WTC11 (cell line): ENCODE results near the gene HRAS. TPM values are rescaled to one million over a fixed set of nuclear protein-coding genes. Genes with fewer than 3 reads are reported as not detected.

Experiments used
- ATAC-seq: fragments of 200-7000 bp; cut with Tn5 transposase; 2 replicates; pipeline ENCODE4 v1.10.0; 2021; ENCODE audit warnings: mild to moderate bottlenecking, moderate library complexity
- CTCF ChIA-PET: fragments of 300-600 bp; sonication (Branson Sonifier 250); formaldehyde crosslinking; loops from one replicate; lab custom pipeline; 2021; ENCODE audit warnings: antibody characterized with exemption; lab: Charles Lee
- POLR2A ChIA-PET: fragments of 350-600 bp; sonication (Branson Sonifier 250); formaldehyde crosslinking; loops from one replicate; lab custom pipeline; 2021; ENCODE audit warnings: antibody characterized with exemption; lab: Charles Lee
- DNase-seq: peaks from one replicate; pipeline ENCODE4 v3.0.0; 2021; ENCODE audit warnings: low spot score
- H3K27ac Mint-ChIP-seq: 2 replicates; pipeline ENCODE4 v1.8.0; 2021; ENCODE audit warnings: mixed read lengths
- H3K27me3 Mint-ChIP-seq: 2 replicates; pipeline ENCODE4 v1.8.0; 2021; ENCODE audit warnings: low read depth, mild to moderate bottlenecking, moderate library complexity, mixed read lengths
- H3K36me3 Mint-ChIP-seq: 2 replicates; pipeline ENCODE4 v1.8.0; 2021; ENCODE audit warnings: mixed read lengths
- H3K4me1 Mint-ChIP-seq: 2 replicates; pipeline ENCODE4 v1.8.0; 2022; ENCODE audit warnings: mixed read lengths
- H3K4me3 Mint-ChIP-seq: 2 replicates; pipeline ENCODE4 v1.8.0; 2021; ENCODE audit warnings: mild to moderate bottlenecking, moderate library complexity, mixed read lengths
- H3K9me3 Mint-ChIP-seq: 2 replicates; pipeline ENCODE4 v1.8.0; 2021; ENCODE audit warnings: mixed read lengths
- ATF6 ChIP-seq: sonication (generic); formaldehyde crosslinking; IDR thresholded peaks from 2 replicates; pipeline ENCODE4 v1.8.1; 2023; ENCODE audit warnings: mild to moderate bottlenecking, missing genetic modification reagents
- CREM ChIP-seq: sonication (generic); formaldehyde crosslinking; IDR thresholded peaks from 2 replicates; pipeline ENCODE4 v1.8.1; 2022; ENCODE audit warnings: mild to moderate bottlenecking, missing genetic modification reagents, moderate library complexity
- CTCF ChIP-seq: fragments of 200-600 bp; IDR thresholded peaks from 2 replicates; pipeline ENCODE4 v1.8.0; 2022; ENCODE audit warnings: antibody characterized with exemption
- ESRRA ChIP-seq: sonication (generic); formaldehyde crosslinking; IDR thresholded peaks from 2 replicates; pipeline ENCODE4 v1.8.1; 2022; ENCODE audit warnings: mild to moderate bottlenecking, missing genetic modification reagents, borderline replicate concordance
- ETV6 ChIP-seq: sonication (generic); formaldehyde crosslinking; IDR thresholded peaks from 2 replicates; pipeline ENCODE4 v1.8.1; 2022; ENCODE audit warnings: mild to moderate bottlenecking, missing genetic modification reagents
- FOXJ3 ChIP-seq: sonication (generic); formaldehyde crosslinking; IDR thresholded peaks from 2 replicates; pipeline ENCODE4 v1.9.0; 2021; ENCODE audit warnings: missing genetic modification reagents, mild to moderate bottlenecking, borderline replicate concordance
- FOXP1 ChIP-seq: sonication (generic); formaldehyde crosslinking; IDR thresholded peaks from 2 replicates; pipeline ENCODE4 v1.8.0; 2022; ENCODE audit warnings: missing genetic modification reagents, mild to moderate bottlenecking, moderate library complexity, borderline replicate concordance
- JAZF1 ChIP-seq: fragments of 250-450 bp; sonication (Bioruptor Pico); IDR thresholded peaks from 2 replicates; pipeline ENCODE4 v1.9.0; 2021; ENCODE audit warnings: moderate library complexity, mild to moderate bottlenecking, inconsistent platforms
- MLX ChIP-seq: sonication (generic); formaldehyde crosslinking; IDR thresholded peaks from 2 replicates; pipeline ENCODE4 v1.8.1; 2023; ENCODE audit warnings: mild to moderate bottlenecking, missing genetic modification reagents, moderate library complexity
- NR2C2 ChIP-seq: sonication (generic); formaldehyde crosslinking; IDR thresholded peaks from 2 replicates; pipeline ENCODE4 v1.8.0; 2022; ENCODE audit warnings: mild to moderate bottlenecking, missing genetic modification reagents
- PREB ChIP-seq: sonication (generic); formaldehyde crosslinking; IDR thresholded peaks from 2 replicates; pipeline ENCODE4 v1.8.1; 2022; ENCODE audit warnings: mild to moderate bottlenecking, missing genetic modification reagents, moderate library complexity, borderline replicate concordance
- SMAD3 ChIP-seq: sonication (generic); formaldehyde crosslinking; IDR thresholded peaks from 2 replicates; pipeline ENCODE4 v1.8.0; 2022; ENCODE audit warnings: missing genetic modification reagents, mild to moderate bottlenecking, borderline replicate concordance
- SP1 ChIP-seq: sonication (generic); formaldehyde crosslinking; conservative IDR thresholded peaks from 2 replicates; pipeline ENCODE4 v1.8.1; 2022; ENCODE audit warnings: missing genetic modification reagents
- ZNF121 ChIP-seq: sonication (generic); formaldehyde crosslinking; IDR thresholded peaks from 2 replicates; pipeline ENCODE4 v1.8.0; 2023; ENCODE audit warnings: missing genetic modification reagents
- ZNF138 ChIP-seq: sonication (generic); formaldehyde crosslinking; conservative IDR thresholded peaks from 2 replicates; pipeline ENCODE4 v1.8.1; 2022; ENCODE audit warnings: mild to moderate bottlenecking, moderate library complexity, missing genetic modification reagents
- ZNF219 ChIP-seq: sonication (generic); formaldehyde crosslinking; IDR thresholded peaks from 2 replicates; pipeline ENCODE4 v1.8.0; 2023; ENCODE audit warnings: missing genetic modification reagents, mild to moderate bottlenecking, borderline replicate concordance
- total RNA-seq: library from RNA; stranded (reverse); gene quantifications from 3 replicates; pipeline ENCODE4 v1.2.3, GENCODE V29; 2021
- TF ChIP-seq, protein P1 (sequence below): fragments of 250-450 bp; sonication (Bioruptor Pico); IDR thresholded peaks from 2 replicates; pipeline ENCODE4 v1.8.0; 2021; ENCODE audit warnings: mild to moderate bottlenecking
- TF ChIP-seq, protein P2 (sequence below): sonication (generic); formaldehyde crosslinking; IDR thresholded peaks from 2 replicates; pipeline ENCODE4 v1.8.0; 2023; ENCODE audit warnings: missing genetic modification reagents, mild to moderate bottlenecking, borderline replicate concordance
- TF ChIP-seq, protein P3 (sequence below): fragments of 250-450 bp; sonication (Bioruptor Pico); IDR thresholded peaks from 2 replicates; pipeline ENCODE4 v1.9.0; 2021; ENCODE audit warnings: mild to moderate bottlenecking, borderline replicate concordance

The HRAS gene
- total RNA-seq, 1 experiment from 2014 or later: 62.4 TPM

DNA sequence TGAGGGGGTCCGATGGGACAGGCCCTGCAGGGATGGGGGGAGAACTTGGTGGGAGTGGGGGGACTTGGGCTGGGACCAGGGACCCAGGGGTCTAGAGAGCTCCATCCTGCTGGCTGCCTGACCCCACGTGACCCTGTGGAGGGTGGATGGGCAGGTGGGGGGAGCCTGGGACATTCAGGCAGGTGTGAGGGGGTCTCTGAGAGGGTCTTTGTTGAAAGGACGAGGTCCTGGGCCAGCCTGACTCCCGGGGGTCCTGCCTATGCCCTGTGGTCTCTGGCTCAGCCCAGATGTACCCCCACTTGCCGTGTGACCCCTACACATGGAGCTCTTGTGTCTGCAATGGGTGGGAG is 9.4 kb upstream of the HRAS start (continued):
- TF ChIP-seq CTCF (no peak), SMAD3 (CRISPR knock-in tag) (no peak), MLX (no peak), NR2C2 (CRISPR knock-in tag) (no peak), CREM (no peak), ETV6 (CRISPR knock-in tag) (no peak), FOXJ3 (CRISPR knock-in tag) (no peak), JAZF1 (CRISPR knock-in tag) (no peak), ZNF138 (no peak)
- TF ChIP-seq, protein P1, sequence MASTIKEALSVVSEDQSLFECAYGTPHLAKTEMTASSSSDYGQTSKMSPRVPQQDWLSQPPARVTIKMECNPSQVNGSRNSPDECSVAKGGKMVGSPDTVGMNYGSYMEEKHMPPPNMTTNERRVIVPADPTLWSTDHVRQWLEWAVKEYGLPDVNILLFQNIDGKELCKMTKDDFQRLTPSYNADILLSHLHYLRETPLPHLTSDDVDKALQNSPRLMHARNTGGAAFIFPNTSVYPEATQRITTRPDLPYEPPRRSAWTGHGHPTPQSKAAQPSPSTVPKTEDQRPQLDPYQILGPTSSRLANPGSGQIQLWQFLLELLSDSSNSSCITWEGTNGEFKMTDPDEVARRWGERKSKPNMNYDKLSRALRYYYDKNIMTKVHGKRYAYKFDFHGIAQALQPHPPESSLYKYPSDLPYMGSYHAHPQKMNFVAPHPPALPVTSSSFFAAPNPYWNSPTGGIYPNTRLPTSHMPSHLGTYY (CRISPR knock-in tag): no peak

GRCh38 chr11:541433-541885 is 6.1 kb upstream of the HRAS start:
- POLR2A ChIA-PET: interaction anchor here (0.6 kb wide), 1 partner anchor 23 kb away, joined by 3 read pairs; no protein-coding TSS in a partner anchor
- peaks cover 17% of the 10 kb centered on the region for H3K27me3 Mint-ChIP-seq
- ATAC-seq (no peak), DNase-seq (no peak)
- H3K36me3 Mint-ChIP-seq: peaks cover 3% of the 10 kb centered on the region
- H3K4me3 Mint-ChIP-seq: no peak overlapping the region
- CTCF ChIA-PET: no interaction called here
- no peaks in the 10 kb centered on the region for H3K9me3 Mint-ChIP-seq
- H3K4me1 Mint-ChIP-seq: no peaks in the 10 kb centered on the region
- no peak overlapping the region for H3K27ac Mint-ChIP-seq
- TF ChIP-seq PREB (CRISPR knock-in tag): no peak
- TF ChIP-seq, protein P2, sequence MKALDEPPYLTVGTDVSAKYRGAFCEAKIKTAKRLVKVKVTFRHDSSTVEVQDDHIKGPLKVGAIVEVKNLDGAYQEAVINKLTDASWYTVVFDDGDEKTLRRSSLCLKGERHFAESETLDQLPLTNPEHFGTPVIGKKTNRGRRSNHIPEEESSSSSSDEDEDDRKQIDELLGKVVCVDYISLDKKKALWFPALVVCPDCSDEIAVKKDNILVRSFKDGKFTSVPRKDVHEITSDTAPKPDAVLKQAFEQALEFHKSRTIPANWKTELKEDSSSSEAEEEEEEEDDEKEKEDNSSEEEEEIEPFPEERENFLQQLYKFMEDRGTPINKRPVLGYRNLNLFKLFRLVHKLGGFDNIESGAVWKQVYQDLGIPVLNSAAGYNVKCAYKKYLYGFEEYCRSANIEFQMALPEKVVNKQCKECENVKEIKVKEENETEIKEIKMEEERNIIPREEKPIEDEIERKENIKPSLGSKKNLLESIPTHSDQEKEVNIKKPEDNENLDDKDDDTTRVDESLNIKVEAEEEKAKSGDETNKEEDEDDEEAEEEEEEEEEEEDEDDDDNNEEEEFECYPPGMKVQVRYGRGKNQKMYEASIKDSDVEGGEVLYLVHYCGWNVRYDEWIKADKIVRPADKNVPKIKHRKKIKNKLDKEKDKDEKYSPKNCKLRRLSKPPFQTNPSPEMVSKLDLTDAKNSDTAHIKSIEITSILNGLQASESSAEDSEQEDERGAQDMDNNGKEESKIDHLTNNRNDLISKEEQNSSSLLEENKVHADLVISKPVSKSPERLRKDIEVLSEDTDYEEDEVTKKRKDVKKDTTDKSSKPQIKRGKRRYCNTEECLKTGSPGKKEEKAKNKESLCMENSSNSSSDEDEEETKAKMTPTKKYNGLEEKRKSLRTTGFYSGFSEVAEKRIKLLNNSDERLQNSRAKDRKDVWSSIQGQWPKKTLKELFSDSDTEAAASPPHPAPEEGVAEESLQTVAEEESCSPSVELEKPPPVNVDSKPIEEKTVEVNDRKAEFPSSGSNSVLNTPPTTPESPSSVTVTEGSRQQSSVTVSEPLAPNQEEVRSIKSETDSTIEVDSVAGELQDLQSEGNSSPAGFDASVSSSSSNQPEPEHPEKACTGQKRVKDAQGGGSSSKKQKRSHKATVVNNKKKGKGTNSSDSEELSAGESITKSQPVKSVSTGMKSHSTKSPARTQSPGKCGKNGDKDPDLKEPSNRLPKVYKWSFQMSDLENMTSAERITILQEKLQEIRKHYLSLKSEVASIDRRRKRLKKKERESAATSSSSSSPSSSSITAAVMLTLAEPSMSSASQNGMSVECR (CRISPR knock-in tag): no peak
- TF ChIP-seq, protein P1 (CRISPR knock-in tag): no peak
- TF ChIP-seq SMAD3 (CRISPR knock-in tag): no peak
- no peak for TF ChIP-seq ETV6 (CRISPR knock-in tag)
- no peak for TF ChIP-seq ESRRA (CRISPR knock-in tag)
- no peak for TF ChIP-seq ZNF219
- TF ChIP-seq, protein P3, sequence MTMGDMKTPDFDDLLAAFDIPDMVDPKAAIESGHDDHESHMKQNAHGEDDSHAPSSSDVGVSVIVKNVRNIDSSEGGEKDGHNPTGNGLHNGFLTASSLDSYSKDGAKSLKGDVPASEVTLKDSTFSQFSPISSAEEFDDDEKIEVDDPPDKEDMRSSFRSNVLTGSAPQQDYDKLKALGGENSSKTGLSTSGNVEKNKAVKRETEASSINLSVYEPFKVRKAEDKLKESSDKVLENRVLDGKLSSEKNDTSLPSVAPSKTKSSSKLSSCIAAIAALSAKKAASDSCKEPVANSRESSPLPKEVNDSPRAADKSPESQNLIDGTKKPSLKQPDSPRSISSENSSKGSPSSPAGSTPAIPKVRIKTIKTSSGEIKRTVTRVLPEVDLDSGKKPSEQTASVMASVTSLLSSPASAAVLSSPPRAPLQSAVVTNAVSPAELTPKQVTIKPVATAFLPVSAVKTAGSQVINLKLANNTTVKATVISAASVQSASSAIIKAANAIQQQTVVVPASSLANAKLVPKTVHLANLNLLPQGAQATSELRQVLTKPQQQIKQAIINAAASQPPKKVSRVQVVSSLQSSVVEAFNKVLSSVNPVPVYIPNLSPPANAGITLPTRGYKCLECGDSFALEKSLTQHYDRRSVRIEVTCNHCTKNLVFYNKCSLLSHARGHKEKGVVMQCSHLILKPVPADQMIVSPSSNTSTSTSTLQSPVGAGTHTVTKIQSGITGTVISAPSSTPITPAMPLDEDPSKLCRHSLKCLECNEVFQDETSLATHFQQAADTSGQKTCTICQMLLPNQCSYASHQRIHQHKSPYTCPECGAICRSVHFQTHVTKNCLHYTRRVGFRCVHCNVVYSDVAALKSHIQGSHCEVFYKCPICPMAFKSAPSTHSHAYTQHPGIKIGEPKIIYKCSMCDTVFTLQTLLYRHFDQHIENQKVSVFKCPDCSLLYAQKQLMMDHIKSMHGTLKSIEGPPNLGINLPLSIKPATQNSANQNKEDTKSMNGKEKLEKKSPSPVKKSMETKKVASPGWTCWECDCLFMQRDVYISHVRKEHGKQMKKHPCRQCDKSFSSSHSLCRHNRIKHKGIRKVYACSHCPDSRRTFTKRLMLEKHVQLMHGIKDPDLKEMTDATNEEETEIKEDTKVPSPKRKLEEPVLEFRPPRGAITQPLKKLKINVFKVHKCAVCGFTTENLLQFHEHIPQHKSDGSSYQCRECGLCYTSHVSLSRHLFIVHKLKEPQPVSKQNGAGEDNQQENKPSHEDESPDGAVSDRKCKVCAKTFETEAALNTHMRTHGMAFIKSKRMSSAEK (CRISPR knock-in tag): no peak
- TF ChIP-seq SP1 (CRISPR knock-in tag): no peak
- TF ChIP-seq ATF6: no peak
- no peak for TF ChIP-seq FOXP1 (CRISPR knock-in tag)
- TF ChIP-seq ZNF121: no peak
